PFSK-1 (cell line): ENCODE measurements around the gene GPATCH8. TPM values are rescaled to one million over a fixed set of nuclear protein-coding genes. Genes with fewer than 3 reads are reported as not detected.

Experiments
- FOXP2 ChIP-seq: optimal IDR thresholded peaks from 2 replicates; pipeline ENCODE3; 2011; ENCODE audit warnings: borderline replicate concordance, control low read depth, inconsistent platforms; ENCODE audit not compliant: insufficient read depth; ENCODE audit errors: extremely low read length, extremely low read depth
- POLR2AphosphoS5 ChIP-seq: IDR thresholded peaks from 2 replicates; pipeline ENCODE4 v1.6.1; 2012; ENCODE audit warnings: low read depth, mild to moderate bottlenecking, control low read depth, low read length, moderate library complexity
- REST ChIP-seq, 2 experiments: IDR thresholded peaks; 2 replicates each; pipeline versions ENCODE4 v1.6.1 to v1.8.0; 2011 to 2012; ENCODE audit warnings: low read depth in 2 of 2, low read length in 2 of 2, control low read depth in 1 of 2, inconsistent platforms in 1 of 2, mild to moderate bottlenecking in 1 of 2, moderate library complexity in 1 of 2; ENCODE audit not compliant: insufficient read depth in 1 of 2
- SIN3A ChIP-seq: IDR thresholded peaks from 2 replicates; pipeline ENCODE4 v1.6.1; 2012; ENCODE audit warnings: mild to moderate bottlenecking, low read length, moderate library complexity, borderline replicate concordance; ENCODE audit not compliant: insufficient read depth
- TAF1 ChIP-seq: IDR thresholded peaks from 2 replicates; pipeline ENCODE4 v1.6.1; 2012; ENCODE audit warnings: low read length, control low read depth, borderline replicate concordance; ENCODE audit not compliant: insufficient read depth
- polyA plus RNA-seq: library from polyadenylated mRNA; unstranded; fragments of >200 nt; gene quantifications from one replicate; pipeline ENCODE4 v1.2.1, GENCODE V29; 2012; ENCODE audit warnings: low read depth, missing spikeins; ENCODE audit not compliant: insufficient read length

The GPATCH8 gene
- 18.6 TPM for polyA plus RNA-seq

GRCh38 chr17:44503147-44504029 is at the start of gene GPATCH8:
Gene GPATCH8 (minus strand): TSS chr17:44503406. CDS start chr17:44503370, 36 bp downstream.
- TF ChIP-seq TAF1 (peak; percentile 35; the same call in 1 of the 2 replicates), REST (IDR thresholded peaks at IDR 0.05; ENCODE audit: insufficient read depth in 1 of 2, low read depth in 2 of 2, low read length in 2 of 2) (no peak), POLR2AphosphoS5 (peak; percentile 86), SIN3A (no peak; the same call in 1 of the 2 replicates), FOXP2 (peak; percentile 95)

GRCh38 chr17:44552361-44552760 is 49.2 kb upstream of the GPATCH8 start:
- TF ChIP-seq TAF1 (no peak), POLR2AphosphoS5 (no peak), REST (IDR thresholded peaks at IDR 0.05; ENCODE audit: insufficient read depth in 1 of 2, low read depth in 2 of 2, low read length in 2 of 2) (no peak), SIN3A (no peak)

GRCh38 chr17:44549686-44550085 is 46.5 kb upstream of the GPATCH8 start:
- TF ChIP-seq POLR2AphosphoS5 (no peak), TAF1 (no peak), SIN3A (no peak), FOXP2 (no peak), REST (IDR thresholded peaks at IDR 0.05; ENCODE audit: insufficient read depth in 1 of 2, low read depth in 2 of 2, low read length in 2 of 2) (no peak)

DNA sequence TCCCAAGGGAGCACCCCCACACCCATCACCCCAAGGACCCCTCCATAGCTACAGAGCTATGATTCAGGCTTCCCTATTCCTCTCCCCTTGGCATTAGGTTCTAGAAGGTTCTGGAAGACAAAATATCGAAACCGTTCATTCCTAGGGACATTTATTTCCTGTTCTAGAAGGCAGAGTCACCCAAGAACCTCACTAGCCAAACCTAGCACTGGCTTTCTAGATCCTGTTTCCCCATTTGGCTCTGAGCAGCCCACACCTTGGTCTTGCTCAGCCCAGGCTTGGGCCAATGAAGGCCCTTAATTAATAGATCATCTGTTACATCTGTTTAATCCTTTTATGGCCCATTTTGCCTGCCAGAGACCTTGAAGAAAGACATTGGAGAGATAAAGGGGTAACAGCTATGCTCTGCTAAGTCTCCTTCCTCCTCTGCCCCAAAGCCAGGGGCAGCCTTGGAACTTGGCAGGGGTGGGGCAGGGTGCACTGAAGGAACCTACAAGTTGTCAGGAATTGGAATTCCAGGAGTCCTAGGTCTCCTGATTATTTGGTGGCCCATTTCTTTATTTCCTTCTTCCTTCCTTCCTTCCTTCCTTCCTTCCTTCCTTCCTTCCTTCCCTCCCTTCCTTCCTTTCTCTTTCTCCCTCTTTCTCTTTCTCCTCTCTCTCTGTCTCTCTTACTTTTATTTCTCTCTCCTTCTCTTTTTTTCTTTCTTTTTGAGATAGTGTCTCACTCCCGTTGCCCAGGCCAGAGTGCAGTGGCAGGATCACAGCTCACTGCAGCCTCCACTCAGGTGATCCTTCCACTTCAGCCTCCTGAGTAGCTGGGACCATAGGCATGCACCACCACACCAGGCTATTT is 45.4 kb upstream of the GPATCH8 start:
- TF ChIP-seq POLR2AphosphoS5 (no peak), FOXP2 (no peak), REST (IDR thresholded peaks at IDR 0.05; ENCODE audit: insufficient read depth in 1 of 2, low read depth in 2 of 2, low read length in 2 of 2) (no peak), SIN3A (no peak), TAF1 (no peak)
